ENCODE data around the gene SCAF1.

SCAF1 gene

DNA sequence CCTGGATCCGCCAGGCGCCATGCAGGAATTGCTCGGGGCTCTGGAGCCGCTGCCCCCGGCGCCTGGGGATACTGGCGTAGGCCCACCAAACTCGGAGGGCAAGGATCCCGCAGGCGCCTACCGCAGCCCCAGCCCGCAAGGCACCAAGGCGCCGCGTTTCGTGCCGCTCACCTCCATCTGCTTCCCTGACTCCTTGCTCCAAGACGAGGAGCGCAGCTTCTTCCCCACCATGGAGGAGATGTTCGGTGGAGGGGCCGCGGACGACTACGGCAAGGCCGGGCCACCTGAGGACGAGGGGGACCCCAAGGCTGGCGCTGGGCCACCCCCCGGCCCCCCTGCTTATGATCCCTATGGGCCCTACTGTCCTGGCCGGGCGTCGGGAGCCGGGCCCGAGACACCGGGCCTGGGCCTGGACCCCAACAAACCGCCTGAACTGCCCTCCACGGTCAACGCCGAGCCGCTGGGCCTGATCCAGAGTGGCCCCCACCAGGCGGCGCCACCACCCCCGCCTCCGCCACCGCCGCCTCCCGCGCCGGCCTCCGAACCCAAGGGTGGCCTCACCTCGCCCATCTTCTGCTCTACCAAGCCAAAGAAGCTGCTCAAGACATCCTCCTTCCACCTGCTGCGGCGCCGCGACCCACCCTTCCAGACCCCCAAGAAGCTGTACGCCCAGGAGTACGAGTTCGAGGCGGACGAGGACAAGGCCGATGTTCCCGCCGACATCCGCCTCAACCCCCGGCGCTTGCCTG is 44.9 kb upstream of the SCAF1 start:
- no peak overlapping the region for H3K27ac ChIP-seq (ENCODE audit: low read length)
- H3K36me3 ChIP-seq (ENCODE audit: control insufficient read depth in 2 of 2, insufficient read depth in 2 of 2, low read length in 2 of 2), result peaks cover 27 to 36% of the 10 kb centered on the region in 2 donors

DNA sequence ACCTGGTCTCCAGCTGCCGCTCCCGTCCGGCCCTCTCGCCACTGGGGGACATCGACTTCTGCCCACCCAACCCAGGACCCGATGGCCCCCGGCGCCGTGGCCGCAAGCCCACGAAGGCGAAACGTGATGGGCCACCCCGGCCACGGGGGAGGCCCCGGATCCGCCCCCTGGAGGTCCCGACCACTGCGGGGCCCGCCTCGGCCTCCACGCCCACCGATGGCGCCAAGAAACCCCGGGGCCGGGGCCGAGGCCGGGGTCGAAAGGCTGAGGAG is 44.4 kb upstream of the SCAF1 start:
- Histone ChIP-seq H3K36me3 (ENCODE audit: control insufficient read depth in 2 of 2, insufficient read depth in 2 of 2, low read length in 2 of 2) (peaks cover 31 to 39% of the 10 kb centered on the region in 2 donors), H3K27me3 (ENCODE audit: control insufficient read depth in 1 of 2, insufficient read depth in 2 of 2, low read length in 2 of 2) (no peaks in the 10 kb centered on the region), H3K27ac (ENCODE audit: low read length) (no peak overlapping the region)

More for the DNA sequence above, 44.9 kb upstream of the SCAF1 start:
- no peak overlapping the region for H3K9ac ChIP-seq (ENCODE audit: low read length in 2 of 2)
- no peaks in the 10 kb centered on the region for H3K9me3 ChIP-seq (ENCODE audit: control insufficient read depth in 2 of 2, low read length in 2 of 2)
- H3K4me3 ChIP-seq (ENCODE audit: low read length in 2 of 2), result no peak overlapping the region
- H3K27me3 ChIP-seq (ENCODE audit: control insufficient read depth in 1 of 2, insufficient read depth in 2 of 2, low read length in 2 of 2), result no peaks in the 10 kb centered on the region
- peaks cover 20% of the 10 kb centered on the region for H3K4me1 ChIP-seq (ENCODE audit: control insufficient read depth, insufficient read depth, low read length)

DNA sequence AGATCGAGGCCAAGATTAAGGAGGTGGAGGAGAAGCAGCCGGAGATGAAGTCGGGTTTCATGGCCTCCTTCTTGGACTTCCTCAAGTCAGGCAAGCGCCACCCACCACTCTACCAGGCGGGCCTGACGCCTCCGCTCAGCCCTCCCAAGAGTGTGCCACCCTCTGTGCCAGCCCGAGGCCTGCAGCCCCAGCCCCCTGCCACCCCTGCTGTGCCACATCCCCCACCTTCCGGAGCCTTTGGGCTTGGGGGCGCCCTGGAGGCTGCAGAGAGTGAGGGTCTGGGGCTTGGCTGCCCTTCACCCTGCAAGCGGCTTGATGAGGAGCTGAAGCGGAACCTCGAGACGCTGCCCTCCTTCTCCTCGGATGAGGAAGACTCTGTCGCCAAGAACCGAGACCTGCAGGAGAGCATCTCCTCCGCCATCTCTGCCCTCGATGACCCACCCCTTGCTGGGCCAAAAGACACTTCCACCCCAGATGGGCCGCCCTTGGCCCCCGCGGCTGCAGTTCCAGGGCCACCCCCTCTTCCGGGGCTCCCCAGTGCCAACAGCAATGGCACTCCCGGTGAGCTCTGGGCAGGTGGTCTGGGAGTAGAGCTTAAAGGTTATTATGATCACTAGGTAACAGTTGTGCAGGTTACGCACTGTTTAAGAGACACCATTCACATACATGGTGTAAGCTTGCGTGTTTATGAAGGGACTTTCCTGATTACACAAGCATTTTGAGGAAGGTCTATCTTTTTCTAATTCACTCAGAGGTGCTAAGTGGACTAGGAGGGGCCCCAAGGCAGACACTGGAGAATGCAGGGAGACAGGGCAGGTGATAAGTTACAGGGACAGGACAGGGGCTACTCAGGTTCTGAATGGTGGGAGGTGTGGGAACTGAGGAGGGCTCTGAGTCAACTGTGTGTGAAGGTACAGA is 42.4 kb upstream of the SCAF1 start:
- H3K4me1 ChIP-seq (ENCODE audit: control insufficient read depth, insufficient read depth, low read length), result no peaks in the 10 kb centered on the region
- peaks cover 37% of the 10 kb centered on the region in 2 donors for H3K36me3 ChIP-seq (ENCODE audit: control insufficient read depth in 2 of 2, insufficient read depth in 2 of 2, low read length in 2 of 2)
- no peaks in the 10 kb centered on the region for H3K27me3 ChIP-seq (ENCODE audit: control insufficient read depth in 1 of 2, insufficient read depth in 2 of 2, low read length in 2 of 2)
- no peaks in the 10 kb centered on the region for H3K9me3 ChIP-seq (ENCODE audit: control insufficient read depth in 2 of 2, low read length in 2 of 2)
- H3K27ac ChIP-seq (ENCODE audit: low read length), result no peak overlapping the region
- H3K9ac ChIP-seq (ENCODE audit: low read length in 2 of 2), result no peak overlapping the region
- H3K4me3 ChIP-seq (ENCODE audit: low read length in 2 of 2), result no peak overlapping the region

More for the DNA sequence above, 44.4 kb upstream of the SCAF1 start:
- no peaks in the 10 kb centered on the region for H3K9me3 ChIP-seq (ENCODE audit: control insufficient read depth in 2 of 2, low read length in 2 of 2)
- no peak overlapping the region for H3K9ac ChIP-seq (ENCODE audit: low read length in 2 of 2)
- peaks cover 15% of the 10 kb centered on the region for H3K4me1 ChIP-seq (ENCODE audit: control insufficient read depth, insufficient read depth, low read length)
- no peak overlapping the region for H3K4me3 ChIP-seq (ENCODE audit: low read length in 2 of 2)

DNA sequence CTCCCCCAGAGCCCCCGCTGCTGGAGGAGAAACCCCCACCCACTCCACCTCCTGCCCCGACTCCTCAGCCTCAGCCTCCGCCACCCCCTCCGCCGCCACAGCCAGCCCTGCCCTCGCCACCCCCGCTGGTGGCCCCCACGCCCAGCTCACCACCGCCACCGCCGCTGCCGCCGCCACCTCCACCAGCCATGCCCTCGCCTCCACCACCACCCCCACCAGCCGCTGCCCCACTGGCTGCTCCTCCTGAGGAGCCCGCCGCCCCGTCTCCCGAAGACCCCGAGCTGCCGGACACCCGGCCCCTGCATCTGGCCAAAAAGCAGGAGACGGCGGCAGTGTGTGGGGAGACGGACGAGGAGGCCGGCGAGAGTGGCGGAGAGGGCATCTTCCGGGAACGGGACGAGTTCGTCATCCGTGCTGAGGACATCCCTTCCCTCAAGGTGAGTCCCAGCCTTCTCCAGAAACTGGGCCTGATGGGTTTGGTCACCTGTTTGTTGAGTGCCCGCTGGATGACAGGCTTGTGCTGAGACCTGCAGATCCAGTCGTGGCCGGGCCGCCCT is 40.4 kb upstream of the SCAF1 start:
- H3K36me3 ChIP-seq (ENCODE audit: control insufficient read depth in 2 of 2, insufficient read depth in 2 of 2, low read length in 2 of 2), result peaks cover 35 to 38% of the 10 kb centered on the region in 2 donors
- H3K4me1 ChIP-seq (ENCODE audit: control insufficient read depth, insufficient read depth, low read length), result no peaks in the 10 kb centered on the region
- H3K4me3 ChIP-seq (ENCODE audit: low read length in 2 of 2), result no peak overlapping the region
- no peaks in the 10 kb centered on the region for H3K9me3 ChIP-seq (ENCODE audit: control insufficient read depth in 2 of 2, low read length in 2 of 2)
- no peak overlapping the region for H3K9ac ChIP-seq (ENCODE audit: low read length in 2 of 2)
- no peak overlapping the region for H3K27ac ChIP-seq (ENCODE audit: low read length)
- no peaks in the 10 kb centered on the region for H3K27me3 ChIP-seq (ENCODE audit: control insufficient read depth in 1 of 2, insufficient read depth in 2 of 2, low read length in 2 of 2)

DNA sequence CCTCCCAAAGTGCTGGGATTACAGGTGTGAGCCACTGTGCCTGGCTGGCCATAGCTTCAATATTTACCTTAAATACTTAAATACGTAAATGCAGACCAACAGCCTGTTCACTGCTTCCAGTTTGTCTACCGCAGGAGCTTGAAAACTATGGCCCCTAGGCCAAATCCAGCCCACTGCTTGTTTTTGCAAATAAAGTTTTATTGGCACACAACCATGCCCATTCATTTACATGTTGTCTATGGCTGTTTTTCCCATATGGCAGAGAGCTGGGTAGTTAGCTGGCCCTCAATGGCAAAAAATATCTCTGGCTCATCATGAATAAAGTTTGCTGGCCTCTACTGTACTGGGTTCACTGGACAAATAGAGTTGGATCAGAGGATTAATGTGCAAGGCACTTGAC is 39.2 kb upstream of the SCAF1 start:
- H3K4me1 ChIP-seq (ENCODE audit: control insufficient read depth, insufficient read depth, low read length), result no peaks in the 10 kb centered on the region
- no peak overlapping the region for H3K4me3 ChIP-seq (ENCODE audit: low read length in 2 of 2)
- no peak overlapping the region for H3K27ac ChIP-seq (ENCODE audit: low read length)
- no peaks in the 10 kb centered on the region for H3K9me3 ChIP-seq (ENCODE audit: control insufficient read depth in 2 of 2, low read length in 2 of 2)
- H3K36me3 ChIP-seq (ENCODE audit: control insufficient read depth in 2 of 2, insufficient read depth in 2 of 2, low read length in 2 of 2), result peaks cover 35 to 38% of the 10 kb centered on the region in 2 donors
- no peaks in the 10 kb centered on the region for H3K27me3 ChIP-seq (ENCODE audit: control insufficient read depth in 1 of 2, insufficient read depth in 2 of 2, low read length in 2 of 2)
- H3K9ac ChIP-seq (ENCODE audit: low read length in 2 of 2), result no peak overlapping the region

DNA sequence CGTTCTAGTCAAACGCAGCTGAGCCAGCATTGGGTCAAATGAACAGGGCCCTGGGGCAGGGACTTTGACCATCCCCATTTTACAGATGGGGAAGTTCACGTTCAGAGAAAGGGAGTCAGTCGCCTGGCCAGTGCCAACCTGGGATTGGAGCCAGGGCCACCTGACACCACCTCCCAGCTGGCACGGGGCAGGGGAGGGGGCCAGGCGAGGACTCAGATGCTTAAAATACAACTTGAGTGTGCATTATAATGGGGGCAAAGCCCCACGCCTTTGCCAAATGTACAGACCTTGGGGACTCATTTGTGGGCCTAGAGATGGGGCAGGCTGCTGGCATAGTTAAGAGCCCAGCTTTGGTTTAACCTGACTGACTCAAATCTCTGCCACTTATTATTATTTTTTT is 36.4 kb upstream of the SCAF1 start:
- H3K27ac ChIP-seq (ENCODE audit: low read length), result no peak overlapping the region
- no peak overlapping the region for H3K4me3 ChIP-seq (ENCODE audit: low read length in 2 of 2)
- H3K9me3 ChIP-seq (ENCODE audit: control insufficient read depth in 2 of 2, low read length in 2 of 2), result no peaks in the 10 kb centered on the region
- H3K4me1 ChIP-seq (ENCODE audit: control insufficient read depth, insufficient read depth, low read length), result no peaks in the 10 kb centered on the region
- peaks cover 17 to 30% of the 10 kb centered on the region in 2 donors for H3K36me3 ChIP-seq (ENCODE audit: control insufficient read depth in 2 of 2, insufficient read depth in 2 of 2, low read length in 2 of 2)
- H3K27me3 ChIP-seq (ENCODE audit: control insufficient read depth in 1 of 2, insufficient read depth in 2 of 2, low read length in 2 of 2), result no peaks in the 10 kb centered on the region
- no peak overlapping the region for H3K9ac ChIP-seq (ENCODE audit: low read length in 2 of 2)

DNA sequence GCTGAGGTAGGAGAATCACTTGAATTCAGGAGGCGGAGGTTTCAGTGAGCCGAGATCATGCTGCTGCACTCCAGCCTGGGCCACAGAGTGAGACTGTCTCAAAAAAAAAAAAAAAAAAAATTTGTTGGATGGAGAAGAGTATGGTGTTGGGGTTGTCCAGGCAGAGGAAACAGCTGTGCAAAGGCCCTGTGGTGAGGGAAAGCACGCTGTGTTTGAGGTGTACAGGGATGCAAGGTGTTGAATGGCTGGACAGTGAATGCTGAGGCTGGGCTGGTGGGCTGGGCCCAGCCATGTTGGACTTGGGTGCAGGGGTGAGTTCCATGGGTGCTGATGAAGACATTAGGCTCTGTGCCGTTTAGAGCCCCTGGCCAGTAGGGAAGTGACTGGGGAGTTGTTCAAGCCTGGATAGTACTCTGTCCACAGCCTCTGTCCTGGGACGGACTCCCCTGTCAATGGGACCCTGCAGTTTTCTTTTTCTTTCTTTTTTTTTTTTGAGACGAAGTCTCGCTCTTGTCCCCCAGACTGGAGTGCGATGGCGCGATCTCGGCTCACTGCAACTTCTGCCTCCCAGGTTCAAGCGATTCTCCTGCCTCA is 32.4 kb upstream of the SCAF1 start:
- Histone ChIP-seq H3K27ac (ENCODE audit: low read length) (no peak overlapping the region), H3K4me1 (ENCODE audit: control insufficient read depth, insufficient read depth, low read length) (peaks cover 7% of the 10 kb centered on the region), H3K36me3 (ENCODE audit: control insufficient read depth in 2 of 2, insufficient read depth in 2 of 2, low read length in 2 of 2) (peaks cover 10 to 11% of the 10 kb centered on the region in 2 donors), H3K9me3 (ENCODE audit: control insufficient read depth in 2 of 2, low read length in 2 of 2) (no peaks in the 10 kb centered on the region), H3K27me3 (ENCODE audit: control insufficient read depth in 1 of 2, insufficient read depth in 2 of 2, low read length in 2 of 2) (no peaks in the 10 kb centered on the region), H3K4me3 (ENCODE audit: low read length in 2 of 2) (no peak overlapping the region), H3K9ac (ENCODE audit: low read length in 2 of 2) (no peak overlapping the region)

DNA sequence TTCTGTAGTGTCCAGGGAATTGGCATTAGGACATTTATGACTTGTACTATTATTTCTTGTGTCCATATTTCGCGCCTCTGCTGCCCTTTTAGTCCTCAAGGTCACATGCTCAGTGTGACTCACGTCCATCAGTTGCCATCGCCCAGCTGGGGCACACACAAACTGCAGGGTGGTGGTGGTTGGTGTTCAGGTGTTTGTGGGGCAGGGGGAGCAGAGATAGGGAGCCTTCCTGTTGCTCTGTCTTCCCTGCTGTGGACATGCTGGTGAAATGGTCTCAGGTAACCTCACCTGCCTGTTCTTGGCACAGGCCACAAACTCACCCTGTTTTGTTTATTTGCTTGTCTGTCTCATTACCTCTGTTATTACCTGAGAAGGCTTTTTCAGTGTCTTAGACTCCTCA is 28.6 kb upstream of the SCAF1 start:
- Histone ChIP-seq H3K9ac (ENCODE audit: low read length in 2 of 2) (no peak overlapping the region), H3K36me3 (ENCODE audit: control insufficient read depth in 2 of 2, insufficient read depth in 2 of 2, low read length in 2 of 2) (peaks cover 29 to 33% of the 10 kb centered on the region in 2 donors), H3K27ac (ENCODE audit: low read length) (no peak overlapping the region), H3K4me3 (ENCODE audit: low read length in 2 of 2) (no peak overlapping the region), H3K9me3 (ENCODE audit: control insufficient read depth in 2 of 2, low read length in 2 of 2) (no peaks in the 10 kb centered on the region), H3K27me3 (ENCODE audit: control insufficient read depth in 1 of 2, insufficient read depth in 2 of 2, low read length in 2 of 2) (no peaks in the 10 kb centered on the region), H3K4me1 (ENCODE audit: control insufficient read depth, insufficient read depth, low read length) (peaks cover 7% of the 10 kb centered on the region)

DNA sequence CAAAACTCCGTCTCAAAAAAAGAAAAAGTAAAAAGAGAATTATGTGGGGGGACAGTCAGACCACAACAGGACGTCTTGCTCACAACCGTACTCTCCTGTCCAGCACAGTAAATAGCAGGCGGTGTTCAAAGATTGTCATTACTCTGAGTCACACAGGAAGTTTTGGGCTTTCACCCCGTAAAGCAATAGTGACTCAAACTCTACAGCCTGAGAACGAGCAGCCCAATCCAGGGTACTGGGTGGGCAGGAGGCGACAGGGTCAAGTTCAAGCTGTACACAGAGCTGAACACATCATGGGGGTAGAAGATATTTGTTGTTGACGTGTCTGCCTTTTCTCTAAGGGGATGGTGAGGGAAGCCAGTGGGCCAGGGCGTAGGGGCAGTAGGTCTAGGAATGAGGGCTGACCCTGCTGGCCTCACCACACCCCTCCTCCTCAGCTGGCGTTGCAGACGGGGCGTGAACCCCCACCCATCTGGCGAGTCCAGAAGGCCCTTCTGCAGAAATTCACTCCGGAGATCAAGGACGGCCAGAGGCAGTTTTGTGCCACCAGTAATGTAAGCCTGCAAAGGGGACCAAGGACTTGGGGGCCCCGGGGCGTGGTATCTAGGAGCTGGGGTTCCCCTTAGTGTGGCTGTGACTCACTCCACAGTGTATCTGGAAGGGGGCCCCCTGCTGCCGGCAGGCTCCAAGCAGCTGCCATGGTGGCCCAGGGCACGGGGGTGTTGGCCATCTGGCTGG is 27.7 kb upstream of the SCAF1 start:
- peaks cover 7% of the 10 kb centered on the region for H3K4me1 ChIP-seq (ENCODE audit: control insufficient read depth, insufficient read depth, low read length)
- peak overlapping the region; percentile 11 for H3K27ac ChIP-seq (ENCODE audit: low read length)
- H3K9ac ChIP-seq (ENCODE audit: low read length in 2 of 2), result no peak overlapping the region
- H3K4me3 ChIP-seq (ENCODE audit: low read length in 2 of 2), result no peak overlapping the region
- no peaks in the 10 kb centered on the region for H3K27me3 ChIP-seq (ENCODE audit: control insufficient read depth in 1 of 2, insufficient read depth in 2 of 2, low read length in 2 of 2)
- H3K9me3 ChIP-seq (ENCODE audit: control insufficient read depth in 2 of 2, low read length in 2 of 2), result no peaks in the 10 kb centered on the region
- peaks cover 27 to 33% of the 10 kb centered on the region in 2 donors for H3K36me3 ChIP-seq (ENCODE audit: control insufficient read depth in 2 of 2, insufficient read depth in 2 of 2, low read length in 2 of 2)

DNA sequence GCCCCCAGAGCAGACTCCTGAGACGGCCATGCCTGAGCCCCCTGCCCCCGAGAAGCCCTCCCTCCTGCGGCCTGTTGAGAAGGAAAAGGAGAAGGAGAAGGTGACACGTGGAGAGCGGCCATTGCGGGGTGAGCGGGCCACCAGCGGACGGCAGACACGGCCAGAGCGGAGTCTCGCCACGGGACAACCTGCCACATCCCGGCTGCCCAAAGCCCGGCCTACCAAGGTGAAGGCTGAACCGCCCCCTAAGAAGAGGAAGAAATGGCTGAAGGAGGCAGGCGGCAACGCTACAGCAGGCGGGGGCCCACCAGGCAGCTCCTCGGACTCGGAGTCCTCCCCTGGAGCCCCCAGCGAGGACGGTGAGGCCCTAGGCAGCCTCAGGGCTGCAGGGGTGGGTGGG is 26.1 kb upstream of the SCAF1 start:
- Histone ChIP-seq H3K4me3 (ENCODE audit: low read length in 2 of 2) (no peak overlapping the region), H3K9me3 (ENCODE audit: control insufficient read depth in 2 of 2, low read length in 2 of 2) (no peaks in the 10 kb centered on the region), H3K9ac (ENCODE audit: low read length in 2 of 2) (no peak overlapping the region), H3K36me3 (ENCODE audit: control insufficient read depth in 2 of 2, insufficient read depth in 2 of 2, low read length in 2 of 2) (peaks cover 26 to 38% of the 10 kb centered on the region in 2 donors), H3K4me1 (ENCODE audit: control insufficient read depth, insufficient read depth, low read length) (peaks cover 7% of the 10 kb centered on the region), H3K27ac (ENCODE audit: low read length) (no peak overlapping the region), H3K27me3 (ENCODE audit: control insufficient read depth in 1 of 2, insufficient read depth in 2 of 2, low read length in 2 of 2) (no peaks in the 10 kb centered on the region)

Data from stomach smooth muscle (tissue), 2 donors.